ENCODE data around the gene MYOM3.

Gene MYOM3

DNA sequence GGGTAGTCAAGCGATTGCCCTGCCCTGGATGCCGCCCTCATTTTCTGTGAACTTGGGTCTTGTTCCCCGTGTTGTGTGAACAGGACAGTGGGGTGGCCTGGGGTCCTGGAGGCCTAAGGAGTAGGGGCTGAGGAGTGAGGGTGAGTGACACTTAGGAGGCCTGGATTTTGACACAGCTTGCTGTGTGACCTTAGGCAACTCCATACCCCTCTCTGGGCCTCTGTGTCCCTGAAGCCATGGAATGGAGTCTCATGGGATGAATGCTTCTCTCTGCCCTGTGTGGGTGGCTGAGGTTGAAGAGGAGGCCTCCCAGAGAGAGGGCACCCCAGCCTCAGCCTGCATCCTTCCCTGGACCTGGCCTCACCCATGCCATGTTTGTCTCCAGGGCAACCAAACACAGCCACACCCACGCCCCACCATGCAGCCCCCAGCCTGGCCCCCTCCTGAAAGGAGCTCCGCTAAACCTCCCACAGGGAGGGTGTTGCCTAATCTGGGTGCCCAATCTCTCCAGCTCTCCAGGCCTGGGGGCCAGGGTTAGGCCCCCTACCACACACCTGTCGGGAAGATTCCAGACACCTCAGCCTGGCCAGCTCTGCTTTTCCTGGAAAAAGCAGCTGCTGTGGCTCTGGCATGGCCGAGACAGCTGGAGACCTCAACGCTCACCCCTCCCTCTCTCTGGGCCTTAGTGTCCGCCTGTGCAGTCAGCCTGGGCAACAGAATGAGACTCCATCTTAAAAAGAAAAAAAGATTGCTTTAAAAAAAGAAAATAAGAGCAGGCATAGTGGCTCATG is 9.9 kb downstream of the MYOM3 start:
- no peak for DNase-seq (ENCODE audit: low spot score)
- TF ChIP-seq CTCF (IDR thresholded peaks at IDR 0.05; ENCODE audit: extremely low read depth, missing control alignments), result no peak

DNA sequence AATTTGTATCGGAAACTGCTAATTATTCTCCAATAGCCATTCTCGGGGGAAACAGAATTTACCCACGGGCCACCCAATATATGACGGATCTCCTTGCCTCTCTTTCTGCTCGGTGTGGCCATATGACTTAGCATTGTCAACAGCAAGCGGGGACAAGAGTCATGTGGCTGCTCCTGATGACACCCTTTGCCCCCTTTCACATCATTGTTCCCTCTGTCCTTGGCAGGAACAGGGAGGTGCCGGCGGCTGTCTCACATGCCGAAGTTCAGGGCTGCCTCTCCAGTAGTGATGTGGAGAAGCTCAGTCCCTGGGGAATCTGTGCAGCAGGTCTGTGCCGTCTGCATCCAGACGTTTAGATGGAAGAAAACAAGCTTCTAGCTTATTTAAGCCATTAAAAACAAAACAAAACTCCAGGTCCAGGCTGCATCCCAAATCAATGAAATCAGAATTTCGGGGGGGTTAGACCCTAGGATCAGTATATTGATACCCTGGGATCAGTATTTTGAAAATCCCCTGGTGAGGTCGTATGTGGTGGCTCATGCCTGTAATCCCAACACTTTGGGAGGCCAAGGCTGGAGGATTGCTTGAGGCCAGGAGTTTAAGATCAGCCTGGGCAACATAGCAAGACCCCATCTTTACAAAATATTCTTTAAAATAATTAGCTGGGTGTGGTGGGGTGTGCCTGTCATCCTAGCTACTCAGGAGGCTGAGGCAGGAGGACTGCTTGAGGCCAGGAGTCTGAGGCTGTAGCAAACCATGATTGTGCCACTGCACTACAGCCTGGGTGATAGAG is 10.8 kb downstream of the MYOM3 start:
- no peak for DNase-seq (ENCODE audit: low spot score)
- no peak for TF ChIP-seq CTCF (IDR thresholded peaks at IDR 0.05; ENCODE audit: extremely low read depth, missing control alignments)

- TF ChIP-seq CTCF (IDR thresholded peaks at IDR 0.05; ENCODE audit: extremely low read depth, missing control alignments), result no peak
- no peak for DNase-seq (ENCODE audit: low spot score)
These were observed 12.8 kb downstream of the MYOM3 start for GRCh38 chr1:24098943-24099638.

DNA sequence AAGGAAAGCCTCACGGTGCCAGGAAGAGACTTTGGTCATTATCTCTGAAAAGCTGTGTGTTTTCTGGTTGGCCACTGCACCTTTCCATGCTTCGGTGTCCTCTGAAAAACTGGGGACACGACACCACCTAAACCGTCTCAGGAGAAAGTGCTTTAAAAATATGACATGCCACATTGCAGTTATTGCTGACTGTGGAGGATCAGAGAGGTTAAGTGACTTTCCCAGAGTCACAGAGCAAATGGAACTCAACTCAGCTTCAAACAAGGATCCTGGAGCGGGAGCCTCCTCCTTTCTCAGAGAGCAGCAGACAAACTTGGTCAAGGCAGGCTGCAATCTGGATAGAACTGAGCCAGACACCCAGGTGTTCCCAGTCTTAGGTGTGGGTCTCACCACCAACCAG is 13.8 kb downstream of the MYOM3 start:
- no peak for DNase-seq (ENCODE audit: low spot score)
- no peak for TF ChIP-seq CTCF (IDR thresholded peaks at IDR 0.05; ENCODE audit: extremely low read depth, missing control alignments)

DNA sequence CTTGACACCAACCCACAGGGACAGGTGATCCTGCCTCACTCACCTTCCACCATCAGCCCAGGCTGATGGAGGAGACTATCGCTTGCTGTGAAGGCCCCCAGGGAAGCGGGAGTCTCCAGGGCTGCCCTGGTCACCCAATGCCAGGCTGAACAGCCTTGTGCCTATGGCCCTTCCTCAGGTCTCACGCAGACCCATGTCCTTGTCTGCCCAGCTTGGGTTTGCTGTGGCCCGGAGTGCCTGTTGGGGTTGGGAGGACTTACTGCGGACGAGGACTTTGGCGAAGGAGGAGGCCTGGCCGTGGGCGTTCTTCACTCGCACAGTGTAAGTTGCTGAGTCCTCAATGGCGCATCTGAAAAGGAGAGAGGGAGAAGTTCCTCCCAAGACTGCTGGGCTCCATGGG is 14.3 kb downstream of the MYOM3 start:
- no peak for TF ChIP-seq CTCF (IDR thresholded peaks at IDR 0.05; ENCODE audit: extremely low read depth, missing control alignments)
- no peak for DNase-seq (ENCODE audit: low spot score)

DNA sequence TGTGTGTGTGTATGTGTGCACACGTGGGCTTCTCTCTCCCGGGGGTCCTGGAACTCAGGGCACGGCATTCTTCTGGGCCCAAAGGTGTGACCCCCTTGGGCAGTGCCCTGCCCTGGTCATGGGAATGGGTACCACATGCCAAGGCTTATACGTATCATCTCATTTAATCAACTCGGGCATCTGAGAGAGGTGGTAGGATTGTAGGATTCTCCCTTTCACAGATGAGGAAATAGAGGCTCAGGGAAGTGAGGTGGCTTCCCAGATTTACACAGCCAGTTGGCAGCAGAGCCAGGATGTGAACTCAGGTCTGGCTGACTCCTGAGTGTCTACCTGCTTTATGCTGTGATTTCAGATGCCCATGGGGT is 15.2 kb downstream of the MYOM3 start:
- no peak for TF ChIP-seq CTCF (IDR thresholded peaks at IDR 0.05; ENCODE audit: extremely low read depth, missing control alignments)
- DNase-seq (ENCODE audit: low spot score), result no peak

Data from GM20000 (cell line).